ENCODE measurements around the gene ARFGEF3. TPM values are rescaled to one million over a fixed set of nuclear protein-coding genes. Genes with fewer than 3 reads are reported as not detected.

Gene ARFGEF3
- total RNA-seq, 1 donor from 2014 or later = 28.6 TPM

- Mint-ChIP-seq H3K27ac (no peak overlapping the region), H3K4me3 (ENCODE audit: low read depth) (no peak overlapping the region), H3K4me1 (ENCODE audit: low read depth) (peaks cover 3% of the 10 kb centered on the region), H3K27me3 (no peaks in the 10 kb centered on the region), H3K36me3 (ENCODE audit: insufficient read depth) (peaks cover 33% of the 10 kb centered on the region), H3K9me3 (ENCODE audit: low read depth) (peaks cover 4% of the 10 kb centered on the region)
- TF ChIP-seq CTCF (IDR thresholded peaks at IDR 0.05; ENCODE audit: unreplicated experiment) = no peak
- DNase-seq (ENCODE audit: low spot score, unreplicated experiment) = no peak
These were observed 169.0 kb downstream of the ARFGEF3 start for GRCh38 chr6:138330763-138331162.

GRCh38 chr6:138331444-138331843 lies 169.7 kb downstream of the ARFGEF3 start:
- no peak for TF ChIP-seq CTCF (IDR thresholded peaks at IDR 0.05; ENCODE audit: unreplicated experiment)
- H3K27me3 Mint-ChIP-seq = no peaks in the 10 kb centered on the region
- no peak overlapping the region for H3K27ac Mint-ChIP-seq
- peaks cover 1% of the 10 kb centered on the region for H3K9me3 Mint-ChIP-seq (ENCODE audit: low read depth)
- no peak overlapping the region for H3K4me3 Mint-ChIP-seq (ENCODE audit: low read depth)
- peaks cover 34% of the 10 kb centered on the region for H3K36me3 Mint-ChIP-seq (ENCODE audit: insufficient read depth)
- DNase-seq (ENCODE audit: low spot score, unreplicated experiment) = no peak
- H3K4me1 Mint-ChIP-seq (ENCODE audit: low read depth) = peaks cover 3% of the 10 kb centered on the region

- no peaks in the 10 kb centered on the region for H3K9me3 Mint-ChIP-seq (ENCODE audit: low read depth)
- DNase-seq (ENCODE audit: low spot score, unreplicated experiment) = no peak
- H3K4me3 Mint-ChIP-seq (ENCODE audit: low read depth) = no peak overlapping the region
- no peaks in the 10 kb centered on the region for H3K27me3 Mint-ChIP-seq
- H3K36me3 Mint-ChIP-seq (ENCODE audit: insufficient read depth) = peaks cover 31% of the 10 kb centered on the region
- TF ChIP-seq CTCF (IDR thresholded peaks at IDR 0.05; ENCODE audit: unreplicated experiment) = no peak
- peaks cover 6% of the 10 kb centered on the region for H3K4me1 Mint-ChIP-seq (ENCODE audit: low read depth)
- H3K27ac Mint-ChIP-seq = no peak overlapping the region
These were observed 170.2 kb downstream of the ARFGEF3 start for GRCh38 chr6:138331984-138332383.

- Mint-ChIP-seq H3K9me3 (ENCODE audit: low read depth) (no peaks in the 10 kb centered on the region), H3K27me3 (no peaks in the 10 kb centered on the region), H3K36me3 (ENCODE audit: insufficient read depth) (peaks cover 20% of the 10 kb centered on the region), H3K27ac (no peak overlapping the region), H3K4me1 (ENCODE audit: low read depth) (peaks cover 9% of the 10 kb centered on the region), H3K4me3 (ENCODE audit: low read depth) (no peak overlapping the region)
- no peak for DNase-seq (ENCODE audit: low spot score, unreplicated experiment)
- no peak for TF ChIP-seq CTCF (IDR thresholded peaks at IDR 0.05; ENCODE audit: unreplicated experiment)
These were observed 172.3 kb downstream of the ARFGEF3 start for GRCh38 chr6:138334000-138334399.

- Mint-ChIP-seq H3K27me3 (no peaks in the 10 kb centered on the region), H3K4me3 (ENCODE audit: low read depth) (no peak overlapping the region), H3K4me1 (ENCODE audit: low read depth) (peaks cover 9% of the 10 kb centered on the region), H3K9me3 (ENCODE audit: low read depth) (no peaks in the 10 kb centered on the region), H3K27ac (peak overlapping the region; percentile 16), H3K36me3 (ENCODE audit: insufficient read depth) (peaks cover 21% of the 10 kb centered on the region)
- no peak for DNase-seq (ENCODE audit: low spot score, unreplicated experiment)
- TF ChIP-seq CTCF (IDR thresholded peaks at IDR 0.05; ENCODE audit: unreplicated experiment) = no peak
These were observed 173.2 kb downstream of the ARFGEF3 start for GRCh38 chr6:138334963-138335362.

Data from progenitor cell of endocrine pancreas (in vitro differentiated cells).